Measurements from ENCODE around the gene ANKRD63. TPM values are rescaled to one million over a fixed set of nuclear protein-coding genes. Genes with fewer than 3 reads are reported as not detected.

The ANKRD63 gene
- total and polyA plus RNA-seq, 2 donors (not counting 1 experiment from before 2014, with no cell fraction given): 0.25 TPM; not detected in 1

- H3K4me3 Mint-ChIP-seq: peak overlapping the region; percentile 66
- intact Hi-C loops (cut with micrococcal nuclease): loop anchor here (5.0 kb wide), 2 partner anchors 41 to 349 kb away; partner anchors contain the start of genes EIF2AK4 and INAFM2
- TF ChIP-seq, protein P1, sequence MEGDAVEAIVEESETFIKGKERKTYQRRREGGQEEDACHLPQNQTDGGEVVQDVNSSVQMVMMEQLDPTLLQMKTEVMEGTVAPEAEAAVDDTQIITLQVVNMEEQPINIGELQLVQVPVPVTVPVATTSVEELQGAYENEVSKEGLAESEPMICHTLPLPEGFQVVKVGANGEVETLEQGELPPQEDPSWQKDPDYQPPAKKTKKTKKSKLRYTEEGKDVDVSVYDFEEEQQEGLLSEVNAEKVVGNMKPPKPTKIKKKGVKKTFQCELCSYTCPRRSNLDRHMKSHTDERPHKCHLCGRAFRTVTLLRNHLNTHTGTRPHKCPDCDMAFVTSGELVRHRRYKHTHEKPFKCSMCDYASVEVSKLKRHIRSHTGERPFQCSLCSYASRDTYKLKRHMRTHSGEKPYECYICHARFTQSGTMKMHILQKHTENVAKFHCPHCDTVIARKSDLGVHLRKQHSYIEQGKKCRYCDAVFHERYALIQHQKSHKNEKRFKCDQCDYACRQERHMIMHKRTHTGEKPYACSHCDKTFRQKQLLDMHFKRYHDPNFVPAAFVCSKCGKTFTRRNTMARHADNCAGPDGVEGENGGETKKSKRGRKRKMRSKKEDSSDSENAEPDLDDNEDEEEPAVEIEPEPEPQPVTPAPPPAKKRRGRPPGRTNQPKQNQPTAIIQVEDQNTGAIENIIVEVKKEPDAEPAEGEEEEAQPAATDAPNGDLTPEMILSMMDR (IDR thresholded peaks at IDR 0.05): no peak
- TF ChIP-seq EZH2 (IDR thresholded peaks at IDR 0.05; ENCODE audit: borderline replicate concordance, insufficient read depth, low read depth, low read length, poor library complexity, severe bottlenecking): no peak
- no peak overlapping the region for H3K9ac ChIP-seq (ENCODE audit: low read length)
- no peak overlapping the region for H3K27ac ChIP-seq (ENCODE audit: low read length in 2 of 2)
- H3K4me1 Mint-ChIP-seq: peaks cover 26% of the 10 kb centered on the region
- H3K79me2 ChIP-seq (ENCODE audit: control insufficient read depth, insufficient read depth, low read length): no peaks in the 10 kb centered on the region
- no peak overlapping the region for H2AFZ ChIP-seq (ENCODE audit: insufficient read depth, low read depth, low read length, poor library complexity, severe bottlenecking)
- peaks cover 19 to 33% of the 10 kb centered on the region in 2 donors for H3K4me1 ChIP-seq (ENCODE audit: control insufficient read depth in 2 of 2, insufficient read depth in 2 of 2, low read length in 2 of 2)
- H3K4me3 ChIP-seq (ENCODE audit: control extremely low read depth in 1 of 5, extremely low read depth in 1 of 5, insufficient read depth in 1 of 5, low read depth in 2 of 5, low read length in 4 of 5): no peak overlapping the region
- 91% methylated on average over 43 of the region's 43 CpGs for WGBS (ENCODE audit: insufficient coverage)
- H3K36me3 ChIP-seq (replicated peaks in 1 of 2; ENCODE audit: control extremely low read depth in 1 of 2, control insufficient read depth in 1 of 2, extremely low read depth in 1 of 2, insufficient read depth in 2 of 2, low read length in 1 of 2): no peaks in the 10 kb centered on the region
- peaks cover 0 to 53% (median 23%) of the 10 kb centered on the region in 4 experiments for H3K27me3 ChIP-seq (replicated peaks in 1 of 4; ENCODE audit: control extremely low read depth in 1 of 4, control insufficient read depth in 3 of 4, insufficient read depth in 4 of 4, low read length in 3 of 4)
- ATAC-seq (ENCODE audit: low read depth) (no peak), DNase-seq (peak; percentile 28)
- POLR2A ChIA-PET: interaction anchor here (0.9 kb wide), 1 partner anchor 29 kb away, joined by 3 read pairs; no protein-coding TSS in a partner anchor
- CTCF ChIA-PET: interaction anchor here (0.5 to 12.3 kb wide), 12 partner anchors 7 to 244 kb away, joined by 3 to 382 read pairs (median 36); partner anchors contain the start of genes CCDC9B, INAFM2, KNSTRN and PLCB2
- peaks cover 0 to 11% (median 0%) of the 10 kb centered on the region in 3 donors for H3K9me3 ChIP-seq (ENCODE audit: control extremely low read depth in 1 of 3, control insufficient read depth in 2 of 3, insufficient read depth in 1 of 3, low read length in 2 of 3)
- no peak overlapping the region for H3K27ac Mint-ChIP-seq
- no peaks in the 10 kb centered on the region for H4K20me1 ChIP-seq (ENCODE audit: control insufficient read depth, insufficient read depth, low read length, poor library complexity, severe bottlenecking)
- H3K4me2 ChIP-seq (replicated peaks; ENCODE audit: low read depth, low read length, poor library complexity, severe bottlenecking): peak overlapping the region; percentile 98
- peaks cover 21% of the 10 kb centered on the region for H3K27me3 Mint-ChIP-seq
- no peaks in the 10 kb centered on the region for H3K9me3 Mint-ChIP-seq (ENCODE audit: insufficient read depth)
Observed at GRCh38 chr15:40281057-40281800, 1.6 kb downstream of the ANKRD63 start.

Data from B cell (primary cell).